K562 (cell line): ENCODE results near the gene CHRNB1. TPM values are rescaled to one million over a fixed set of nuclear protein-coding genes. Genes with fewer than 3 reads are reported as not detected.
A peak's percentile ranks its signal among the peaks of the same experiment; 100 is the strongest.

ENCODE experiments used
- HDAC6 ChIP-seq: IDR thresholded peaks from 2 replicates; pipeline ENCODE4 v1.6.1; 2012; ENCODE audit warnings: low read depth, mild to moderate bottlenecking, control low read depth, inconsistent platforms, low read length, moderate library complexity
- JUND ChIP-seq, 2 experiments: IDR thresholded peaks; 2 replicates in 1 of 2; 3 replicates in 1 of 2; pipeline ENCODE4 v1.6.1; 2011; ENCODE audit warnings: borderline replicate concordance in 2 of 2, low read depth in 2 of 2, low read length in 2 of 2, improper control_type of control experiment in 1 of 2, missing biosample characterization in 1 of 2, missing genetic modification characterization in 1 of 2, missing genetic modification reagents in 1 of 2
- KAT2B ChIP-seq: IDR thresholded peaks from one replicate; pipeline ENCODE4 v1.6.1; 2012; ENCODE audit warnings: low read depth, mild to moderate bottlenecking, control low read depth, inconsistent platforms, low read length, moderate library complexity
- KDM4B ChIP-seq, 2 experiments: fragments of 450-650 bp in 1 of 2; sonication (generic) in 1 of 2; IDR thresholded peaks; 2 replicates each; pipeline ENCODE4 v1.6.1; 2016 to 2017; ENCODE audit warnings: borderline replicate concordance in 2 of 2, antibody characterized with exemption in 1 of 2, low read depth in 1 of 2, mild to moderate bottlenecking in 1 of 2
- MAZ ChIP-seq, 2 experiments: fragments of 450-650 bp in 1 of 2; sonication (generic) in 1 of 2; formaldehyde crosslinking; IDR thresholded peaks in 1 of 2; conservative IDR thresholded peaks in 1 of 2; 2 replicates each; pipeline versions ENCODE4 v1.4.0 to v1.5.0; 2020; ENCODE audit warnings: mild to moderate bottlenecking in 1 of 2, missing genetic modification reagents in 1 of 2
- MNT ChIP-seq, 2 experiments: fragments of 450-650 bp; conservative IDR thresholded peaks; 2 replicates each; pipeline ENCODE4 v1.6.1; 2017; ENCODE audit warnings: mild to moderate bottlenecking in 2 of 2, moderate library complexity in 2 of 2
- NR2C1 ChIP-seq, 2 experiments: fragments of 450-650 bp; IDR thresholded peaks; 2 replicates each; pipeline ENCODE4 v1.6.1; 2017; ENCODE audit warnings: mild to moderate bottlenecking in 2 of 2, antibody characterized with exemption in 1 of 2, inconsistent platforms in 1 of 2, missing compliant biosample characterization in 1 of 2, missing genetic modification characterization in 1 of 2
- NR2C2 ChIP-seq, 2 experiments: fragments of 200-800 bp in 1 of 2; sonication (Bioruptor generic) in 1 of 2; sonication (generic) in 1 of 2; formaldehyde crosslinking in 1 of 2; IDR thresholded peaks; 2 replicates each; pipeline versions ENCODE4 v1.6.1 to v1.8.0; 2016 to 2022; ENCODE audit warnings: mild to moderate bottlenecking in 1 of 2, missing compliant biosample characterization in 1 of 2, missing genetic modification characterization in 1 of 2, missing genetic modification reagents in 1 of 2
- POLR2G ChIP-seq: fragments of 200-400 bp; formaldehyde crosslinking; IDR thresholded peaks from 2 replicates; pipeline ENCODE4 v1.6.1; 2017; ENCODE audit warnings: low read depth, mild to moderate bottlenecking, antibody characterized with exemption, low read length, moderate library complexity
- TBP ChIP-seq: optimal IDR thresholded peaks from 2 replicates; pipeline ENCODE3; 2011; ENCODE audit warnings: low read depth, low read length, improper control_type of control experiment
- TOE1 ChIP-seq, 2 experiments: fragments of 450-650 bp in 1 of 2; sonication (generic) in 1 of 2; formaldehyde crosslinking in 1 of 2; IDR thresholded peaks; 2 replicates each; pipeline versions ENCODE4 v1.7.1 to v1.8.0; 2016 to 2022; ENCODE audit warnings: borderline replicate concordance in 2 of 2, mild to moderate bottlenecking in 2 of 2, antibody characterized with exemption in 1 of 2, inconsistent platforms in 1 of 2, low read depth in 1 of 2, missing genetic modification reagents in 1 of 2, moderate library complexity in 1 of 2
- ZBTB7A ChIP-seq: IDR thresholded peaks from 2 replicates; pipeline ENCODE4 v1.6.1; 2011; ENCODE audit warnings: low read depth, mild to moderate bottlenecking, low read length, moderate library complexity, borderline replicate concordance; ENCODE audit not compliant: control insufficient read depth
- ZFX ChIP-seq: sonication (generic); formaldehyde crosslinking; IDR thresholded peaks from 2 replicates; pipeline ENCODE4 v1.8.0; 2022; ENCODE audit warnings: mild to moderate bottlenecking, missing genetic modification reagents, moderate library complexity
- ZNF140 ChIP-seq: fragments of 250-450 bp; sonication (Bioruptor Pico); IDR thresholded peaks from 2 replicates; pipeline ENCODE4 v1.8.0; 2021; ENCODE audit warnings: moderate library complexity, mild to moderate bottlenecking, inconsistent platforms
- ZNF232 ChIP-seq: sonication (generic); formaldehyde crosslinking; IDR thresholded peaks from 2 replicates; pipeline ENCODE4 v1.8.0; 2022; ENCODE audit warnings: mild to moderate bottlenecking, missing genetic modification reagents
- ZNF282 ChIP-seq: sonication (generic); formaldehyde crosslinking; IDR thresholded peaks from 2 replicates; pipeline ENCODE4 v1.8.1; 2023; ENCODE audit warnings: missing genetic modification reagents
- ZNF431 ChIP-seq: sonication (generic); formaldehyde crosslinking; IDR thresholded peaks from 2 replicates; pipeline ENCODE4 v1.8.0; 2022; ENCODE audit warnings: mild to moderate bottlenecking, missing genetic modification reagents
- polyA plus RNA-seq, 8 experiments: library from polyadenylated mRNA; depleted of rRNA in 4 of 8; stranded (reverse) in 5 of 8; unstranded in 3 of 8; fragments of >200 nt; fragmentation: Nextera tagmentation in 2 of 8; fragmentation: Illumina TruSeq in 1 of 8; extraction: Ambion mirVana in 2 of 8; extraction: Trizol in 1 of 8; gene quantifications; 2 replicates each; pipeline versions ENCODE4 v1.2.1 to v1.2.3, GENCODE V29; 2011 to 2014; ENCODE audit warnings: inconsistent platforms in 1 of 8, missing spikeins in 1 of 8
- total RNA-seq, 7 experiments: library from RNA; depleted of rRNA in 6 of 7; stranded (reverse); fragments of >200 nt in 6 of 7; fragmentation: Illumina TruSeq in 2 of 7; extraction: Trizol in 2 of 7; gene quantifications; 2 replicates each; pipeline versions ENCODE4 v1.2.1 to v1.2.3, GENCODE V29; 2011 to 2021; ENCODE audit warnings: low replicate concordance in 1 of 7
- TF ChIP-seq, protein P1 (sequence below), 2 experiments: fragments of 150-350 bp in 1 of 2; IDR thresholded peaks; 2 replicates each; pipeline ENCODE4 v1.6.1; 2012 to 2016; ENCODE audit warnings: low read depth in 2 of 2, low read length in 2 of 2, mild to moderate bottlenecking in 1 of 2, moderate library complexity in 1 of 2

Gene CHRNB1
- total and polyA plus RNA-seq, 9 of the 15 experiments (the other 6 are each of a cell fraction or from before 2014, with no cell fraction given) = 4.7 to 12.3 (median 6.8) TPM

- TF ChIP-seq, protein P1, sequence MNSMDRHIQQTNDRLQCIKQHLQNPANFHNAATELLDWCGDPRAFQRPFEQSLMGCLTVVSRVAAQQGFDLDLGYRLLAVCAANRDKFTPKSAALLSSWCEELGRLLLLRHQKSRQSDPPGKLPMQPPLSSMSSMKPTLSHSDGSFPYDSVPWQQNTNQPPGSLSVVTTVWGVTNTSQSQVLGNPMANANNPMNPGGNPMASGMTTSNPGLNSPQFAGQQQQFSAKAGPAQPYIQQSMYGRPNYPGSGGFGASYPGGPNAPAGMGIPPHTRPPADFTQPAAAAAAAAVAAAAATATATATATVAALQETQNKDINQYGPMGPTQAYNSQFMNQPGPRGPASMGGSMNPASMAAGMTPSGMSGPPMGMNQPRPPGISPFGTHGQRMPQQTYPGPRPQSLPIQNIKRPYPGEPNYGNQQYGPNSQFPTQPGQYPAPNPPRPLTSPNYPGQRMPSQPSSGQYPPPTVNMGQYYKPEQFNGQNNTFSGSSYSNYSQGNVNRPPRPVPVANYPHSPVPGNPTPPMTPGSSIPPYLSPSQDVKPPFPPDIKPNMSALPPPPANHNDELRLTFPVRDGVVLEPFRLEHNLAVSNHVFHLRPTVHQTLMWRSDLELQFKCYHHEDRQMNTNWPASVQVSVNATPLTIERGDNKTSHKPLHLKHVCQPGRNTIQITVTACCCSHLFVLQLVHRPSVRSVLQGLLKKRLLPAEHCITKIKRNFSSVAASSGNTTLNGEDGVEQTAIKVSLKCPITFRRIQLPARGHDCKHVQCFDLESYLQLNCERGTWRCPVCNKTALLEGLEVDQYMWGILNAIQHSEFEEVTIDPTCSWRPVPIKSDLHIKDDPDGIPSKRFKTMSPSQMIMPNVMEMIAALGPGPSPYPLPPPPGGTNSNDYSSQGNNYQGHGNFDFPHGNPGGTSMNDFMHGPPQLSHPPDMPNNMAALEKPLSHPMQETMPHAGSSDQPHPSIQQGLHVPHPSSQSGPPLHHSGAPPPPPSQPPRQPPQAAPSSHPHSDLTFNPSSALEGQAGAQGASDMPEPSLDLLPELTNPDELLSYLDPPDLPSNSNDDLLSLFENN (IDR thresholded peaks at IDR 0.05; ENCODE audit: low read depth in 2 of 2, low read length in 2 of 2) = peak in 1 of 2 experiments; percentile 52; a peak in 1 of 4 replicates
- TF ChIP-seq TBP (peak; percentile 31), ZNF431 (CRISPR knock-in tag) (no peak), MAZ (CRISPR knock-in tag; conservative IDR thresholded peaks at IDR 0.05 in 1 of 2, IDR thresholded peaks at IDR 0.05 in 1 of 2) (peak; percentile 19 to 31; a peak in 3 of 4 replicates), JUND (IDR thresholded peaks at IDR 0.05; ENCODE audit: borderline replicate concordance, low read depth, low read length) (0 out of 2 replicates have a peak, but pooled peaks have one; percentile 4), JUND (tag; IDR thresholded peaks at IDR 0.05; ENCODE audit: borderline replicate concordance, low read depth, low read length) (no peak), ZNF232 (CRISPR knock-in tag) (no peak), TOE1 (IDR thresholded peaks at IDR 0.05; ENCODE audit: borderline replicate concordance) (no peak), TOE1 (CRISPR knock-in tag; IDR thresholded peaks at IDR 0.05; ENCODE audit: borderline replicate concordance, low read depth) (no peak), ZNF282 (CRISPR knock-in tag) (no peak), MNT (conservative IDR thresholded peaks at IDR 0.05) (peak in 1 of 2 experiments; percentile 20; a peak in 1 of 4 replicates), NR2C1 (IDR thresholded peaks at IDR 0.05) (peak; percentile 33; the same call in 1 of the 2 replicates), NR2C1 (tag; IDR thresholded peaks at IDR 0.05) (peak; percentile 44; the same call in 1 of the 2 replicates), ZNF140 (CRISPR knock-in tag) (no peak), ZFX (peak; percentile 35), POLR2G (peak; percentile 72), HDAC6 (no peak), NR2C2 (CRISPR knock-in tag; IDR thresholded peaks at IDR 0.05) (no peak), NR2C2 (tag; IDR thresholded peaks at IDR 0.05) (peak; percentile 78), ZBTB7A (peak; percentile 73; the same call in 1 of the 2 replicates), KDM4B (IDR thresholded peaks at IDR 0.05; ENCODE audit: borderline replicate concordance in 2 of 2, low read depth in 1 of 2) (peak in 1 of 2 experiments; percentile 63; a peak in 1 of 4 replicates), KAT2B (no peak)
Observed at GRCh38 chr17:7444682-7445618, at the start of gene CHRNB1 (continued).
